Dedifferentiated amniotic fluid mesenchymal stem cell (primary cell): Measurements from ENCODE around the gene KIF3C.
A peak's percentile ranks its signal among the peaks of the same experiment; 100 is the strongest.
"Not testable (repeated sequence)": the region's sequence is repeated elsewhere in the genome, so short reads cannot be mapped to it uniquely, and the experiment has no call there.

Source experiments
- DNase-seq: peaks from one replicate; pipeline ENCODE4 v3.0.0-alpha.2; 2016; ENCODE audit errors: extremely low spot score

KIF3C gene

DNA sequence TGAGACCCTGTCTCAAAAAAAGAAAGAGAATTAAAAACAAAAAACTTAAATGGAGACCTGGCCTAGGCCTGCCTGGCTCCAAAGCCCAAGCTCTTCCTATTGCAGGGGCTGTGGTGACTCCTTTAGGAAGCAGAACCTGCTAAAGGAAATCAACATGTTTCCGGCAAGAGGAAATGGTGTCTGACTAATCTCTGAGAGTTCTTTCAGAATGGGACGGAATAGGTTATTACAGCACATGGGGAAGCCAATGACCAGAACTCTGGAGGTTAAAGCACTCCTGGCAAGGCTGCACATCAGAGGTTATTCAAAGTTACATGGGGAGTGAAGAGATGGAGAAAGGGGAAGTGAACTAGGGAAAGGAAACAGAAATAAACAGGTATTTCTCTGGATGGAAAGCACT lies 21.4 kb downstream of the KIF3C start:
- no peak for DNase-seq

DNA sequence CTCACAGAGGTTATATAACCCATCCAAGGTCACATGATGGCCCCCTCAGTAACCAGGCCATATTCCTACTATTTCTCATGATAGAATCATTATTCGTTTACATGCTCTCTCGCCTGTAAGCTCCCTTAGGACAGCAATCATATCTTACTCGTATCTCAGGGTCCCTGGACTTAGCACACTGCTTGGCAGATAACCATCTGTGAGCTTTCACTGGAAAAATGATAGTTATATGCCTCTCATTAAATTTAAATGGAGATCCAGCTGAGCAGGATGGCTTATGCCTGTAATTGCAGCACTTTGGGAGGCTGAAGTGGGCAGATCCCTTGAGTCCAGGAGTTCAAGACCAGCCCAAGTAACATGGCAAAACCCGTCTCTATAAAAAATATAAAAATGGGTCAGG lies 21.9 kb downstream of the KIF3C start:
- DNase-seq, result no peak

DNA sequence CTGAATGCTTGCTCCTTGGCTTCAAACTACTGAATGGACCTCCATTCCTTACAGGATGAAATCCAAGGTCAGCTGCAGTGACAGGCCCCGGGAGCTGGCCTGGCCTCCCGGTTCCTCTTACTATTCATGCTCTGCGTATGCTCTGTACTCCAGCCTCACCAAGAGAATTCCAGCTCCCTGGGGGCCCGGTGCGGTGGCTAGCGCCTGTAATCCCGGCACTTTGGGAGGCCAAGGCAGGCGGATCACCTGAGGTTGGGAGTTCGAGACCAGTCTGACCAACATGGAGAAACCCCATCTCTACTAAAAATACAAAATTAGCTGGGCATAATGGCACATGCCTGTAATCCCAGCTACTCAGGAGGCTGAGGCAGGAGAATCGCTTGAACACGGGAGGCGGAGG lies 23.7 kb downstream of the KIF3C start:
- DNase-seq, result not testable (repeated sequence)

DNA sequence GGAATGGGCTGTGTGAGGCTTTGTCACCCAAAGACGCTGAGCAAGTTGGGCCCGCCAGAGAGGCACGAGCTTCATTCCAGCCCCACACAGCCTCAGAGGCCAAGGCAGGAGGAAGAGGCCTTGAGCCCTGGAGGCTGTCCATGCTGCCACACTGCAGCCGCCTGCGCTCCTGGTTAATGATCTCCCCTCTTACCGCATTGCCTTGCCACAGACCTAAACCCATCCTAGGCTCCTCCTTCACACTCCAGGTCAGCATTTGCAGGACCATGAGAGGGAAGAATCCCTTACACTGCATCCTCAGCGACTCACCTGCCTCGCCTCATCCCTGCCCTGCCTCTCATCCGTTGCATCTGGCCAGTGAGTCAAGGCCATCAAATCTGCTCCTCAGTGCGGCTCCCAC lies 24.6 kb downstream of the KIF3C start:
- no peak for DNase-seq

DNA sequence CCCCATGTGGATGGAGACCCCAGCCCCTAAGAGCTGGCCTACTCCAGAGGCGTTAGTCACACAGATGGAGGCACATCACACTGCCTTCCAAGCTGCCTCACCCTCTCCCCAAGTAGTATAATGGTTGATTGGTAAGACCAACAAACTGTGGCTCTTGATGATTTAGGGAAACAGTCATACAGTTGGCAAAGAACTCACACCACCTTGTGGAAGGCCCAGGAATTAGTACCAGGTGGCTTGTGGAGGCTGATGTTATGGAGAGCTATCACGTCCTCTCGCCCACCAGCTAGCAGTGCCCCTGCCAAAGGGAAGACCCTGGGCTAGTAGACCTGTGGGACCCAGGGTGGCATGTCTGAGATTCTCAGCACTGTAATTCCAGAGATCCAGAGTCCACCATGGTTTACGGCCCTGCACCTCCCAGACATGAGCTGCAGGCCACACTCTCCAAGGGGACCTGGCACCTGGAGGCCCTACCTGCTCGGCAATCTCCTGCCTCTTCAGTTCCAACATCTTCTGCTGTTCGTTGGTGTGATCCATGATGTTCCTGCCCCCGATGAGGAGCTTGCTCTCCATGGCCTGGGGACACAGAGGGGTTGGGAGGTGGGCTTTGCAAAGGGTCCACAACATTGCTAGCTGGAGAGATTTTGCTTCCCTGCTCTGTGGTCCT lies 26.3 kb downstream of the KIF3C start:
- no peak for DNase-seq

DNA sequence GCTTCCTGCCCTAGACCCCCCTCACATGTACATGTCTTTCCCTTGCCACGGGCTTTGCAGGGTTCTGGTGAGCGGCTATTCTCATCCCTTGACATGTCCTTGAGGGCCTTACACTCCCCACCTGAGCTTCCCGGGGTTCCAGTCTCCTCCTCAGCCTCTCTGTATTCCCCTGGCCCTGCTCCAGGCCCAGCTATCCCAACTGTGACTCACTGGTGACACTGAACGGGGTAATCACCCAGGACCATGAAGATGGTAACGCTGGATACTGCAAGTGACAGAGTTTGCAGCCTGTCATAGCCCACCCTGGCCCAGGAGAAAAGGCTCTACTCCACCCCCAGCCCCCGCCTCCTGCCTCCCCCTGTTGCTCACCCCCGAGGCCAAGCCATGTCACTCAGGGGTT lies 27.3 kb downstream of the KIF3C start:
- no peak for DNase-seq

DNA sequence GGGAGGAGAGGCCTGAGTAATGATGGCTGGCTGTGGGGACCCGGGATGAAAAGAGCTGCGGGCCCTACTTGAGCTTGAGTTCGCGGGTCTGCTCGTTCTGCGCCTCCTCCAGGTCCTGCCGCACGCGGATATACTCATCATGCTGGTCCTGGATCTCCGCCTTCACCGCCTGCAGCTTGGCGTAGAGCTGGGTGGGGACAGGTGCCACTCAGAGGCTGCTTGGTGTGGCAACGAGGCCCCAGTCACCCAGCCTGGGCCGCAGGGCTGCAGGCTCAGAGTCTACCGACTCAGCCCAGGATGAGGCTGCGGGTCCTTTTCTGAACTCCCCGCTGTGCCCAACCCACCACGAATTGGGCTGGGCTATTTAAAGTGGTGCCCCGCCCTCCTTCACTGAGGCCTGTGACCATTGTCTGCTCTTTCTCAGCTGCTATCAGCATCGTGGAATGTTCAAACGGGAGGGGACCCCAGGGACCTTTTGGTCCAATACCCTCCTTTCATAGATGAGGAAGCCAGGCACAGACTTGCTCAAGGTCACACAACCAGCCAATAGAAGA lies 28.0 kb downstream of the KIF3C start:
- DNase-seq, result no peak

DNA sequence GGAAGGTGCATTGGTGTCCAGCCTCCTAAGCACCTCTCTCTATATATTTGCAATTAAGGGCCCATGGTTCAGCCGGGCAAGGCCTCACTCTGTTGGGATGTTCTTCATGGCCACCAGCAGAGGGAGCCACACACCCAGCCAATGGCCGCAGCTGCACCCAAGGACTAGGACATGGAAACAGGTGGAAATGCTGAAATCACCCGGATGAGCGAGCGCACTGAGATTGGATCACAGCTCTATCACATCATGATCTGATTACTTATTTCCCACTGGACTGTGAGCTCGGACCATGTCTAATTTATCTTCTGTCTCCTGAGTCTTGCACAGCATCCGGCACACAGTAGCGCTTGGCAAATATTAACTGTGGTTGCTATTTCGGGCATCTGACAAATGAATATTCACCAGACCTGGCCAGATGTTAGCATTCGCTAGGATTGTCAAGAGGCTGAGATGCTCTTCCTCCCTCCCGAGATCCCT lies 31.2 kb downstream of the KIF3C start:
- DNase-seq, result peak; percentile 68

DNA sequence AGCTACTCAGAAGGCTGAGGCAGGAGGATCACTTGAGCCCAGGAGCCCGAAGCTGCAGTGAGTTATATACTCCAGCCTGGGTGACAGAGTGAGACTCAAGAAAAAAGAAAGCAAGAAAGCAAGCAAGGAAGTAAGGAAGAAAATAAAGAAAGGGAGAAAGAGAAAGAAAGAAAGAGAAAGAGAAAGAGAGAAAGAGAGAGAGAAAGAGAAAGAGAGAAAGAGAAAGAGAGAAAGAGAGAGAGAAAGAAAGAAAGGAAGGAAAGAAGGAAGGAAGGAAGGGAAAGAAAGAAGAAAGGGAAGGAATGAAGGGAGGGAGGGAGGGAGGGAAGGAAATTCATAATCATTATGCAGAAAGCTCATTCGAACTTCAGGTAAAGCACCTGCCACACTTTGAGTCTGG lies 33.9 kb downstream of the KIF3C start:
- no peak for DNase-seq

DNA sequence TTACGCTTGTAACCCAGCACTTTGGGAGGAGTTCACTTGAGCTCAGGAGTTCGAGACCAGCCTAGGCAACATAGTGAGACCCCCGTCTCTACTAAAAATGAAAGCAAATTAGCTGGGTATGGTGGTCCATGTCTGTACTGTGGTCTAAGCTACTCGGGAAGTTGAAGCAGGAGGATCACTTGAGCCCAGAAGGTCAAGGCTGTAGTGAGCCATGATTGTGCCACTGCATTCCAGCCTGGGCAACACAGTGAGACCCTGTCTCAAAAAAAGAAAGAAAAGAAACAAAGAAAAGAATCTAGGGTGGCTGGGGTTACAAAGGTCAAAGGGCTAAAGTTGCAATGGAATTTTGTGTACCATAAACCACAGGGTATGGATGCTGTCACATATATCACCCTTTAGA lies 41.3 kb downstream of the KIF3C start:
- no peak for DNase-seq

DNA sequence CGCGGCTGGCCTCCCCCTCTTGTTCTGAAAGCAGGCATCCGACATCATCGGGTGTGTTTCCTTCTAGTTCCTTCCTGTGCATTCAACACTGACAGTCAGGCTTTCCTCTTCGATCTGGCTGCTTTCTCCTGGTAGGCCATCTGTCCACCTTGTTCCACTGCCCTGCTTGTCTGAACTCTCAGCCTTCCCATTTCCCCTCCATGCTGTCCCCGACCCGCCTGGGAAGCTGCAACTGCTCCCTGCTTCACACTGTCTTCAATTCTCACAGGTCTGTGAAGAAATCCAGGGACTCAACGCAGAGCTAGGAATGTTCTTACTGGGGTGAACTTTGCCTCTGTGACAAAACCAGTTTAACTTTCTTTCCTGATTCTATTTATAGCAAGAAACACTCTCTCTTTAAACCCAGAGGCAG lies 43.0 kb downstream of the KIF3C start:
- DNase-seq, result no peak

DNA sequence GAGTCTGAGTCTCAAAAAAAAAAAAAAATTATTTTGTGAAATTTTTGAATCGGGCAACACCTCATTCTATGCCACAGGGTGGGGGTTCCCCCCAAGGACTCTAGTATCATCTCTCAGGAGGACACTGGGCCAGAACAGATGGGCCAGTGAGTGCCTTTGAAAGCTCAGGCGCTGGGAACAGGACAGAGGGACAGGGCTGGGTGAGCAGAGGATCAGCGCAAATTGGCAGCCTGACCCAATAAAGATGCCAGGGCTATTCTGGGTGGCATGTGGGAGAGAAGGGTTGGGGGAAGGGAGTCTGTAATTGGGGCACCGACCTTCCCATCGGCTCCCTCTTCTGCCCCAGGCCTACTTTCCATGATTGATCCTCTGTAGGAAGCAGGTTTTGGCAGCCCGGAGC lies 44.0 kb downstream of the KIF3C start:
- DNase-seq, result no peak

DNA sequence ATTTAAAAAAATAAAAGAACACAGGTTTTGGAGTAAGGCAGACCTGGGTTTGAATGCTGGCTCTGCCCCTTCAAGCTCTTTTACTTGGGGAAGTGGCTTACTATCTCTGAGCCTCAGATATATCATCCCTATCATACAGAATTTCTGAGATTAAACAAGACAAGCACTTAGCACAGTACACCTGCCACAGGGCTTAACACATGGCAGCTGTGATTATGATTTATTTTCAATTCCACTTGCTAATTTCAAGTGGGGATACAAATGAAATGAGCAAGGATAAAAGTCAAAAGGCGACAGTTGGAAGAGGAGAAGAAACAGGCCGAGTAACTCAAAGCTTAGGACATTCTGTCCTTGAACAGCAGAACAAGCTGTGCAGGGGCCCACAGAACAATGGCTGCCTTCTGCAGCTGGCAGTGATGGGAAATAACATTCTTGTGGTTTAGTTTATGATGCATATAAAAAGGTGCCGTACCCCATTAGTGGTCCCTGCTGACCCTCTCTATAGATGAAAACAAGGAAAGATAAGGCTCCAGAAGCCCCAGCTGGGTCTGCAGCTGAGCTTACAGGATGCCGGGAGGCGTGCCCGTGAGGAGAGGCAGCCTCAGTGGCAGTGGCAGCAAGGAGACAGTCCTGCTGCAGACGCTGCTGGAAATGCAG lies 45.3 kb downstream of the KIF3C start:
- no peak for DNase-seq

DNA sequence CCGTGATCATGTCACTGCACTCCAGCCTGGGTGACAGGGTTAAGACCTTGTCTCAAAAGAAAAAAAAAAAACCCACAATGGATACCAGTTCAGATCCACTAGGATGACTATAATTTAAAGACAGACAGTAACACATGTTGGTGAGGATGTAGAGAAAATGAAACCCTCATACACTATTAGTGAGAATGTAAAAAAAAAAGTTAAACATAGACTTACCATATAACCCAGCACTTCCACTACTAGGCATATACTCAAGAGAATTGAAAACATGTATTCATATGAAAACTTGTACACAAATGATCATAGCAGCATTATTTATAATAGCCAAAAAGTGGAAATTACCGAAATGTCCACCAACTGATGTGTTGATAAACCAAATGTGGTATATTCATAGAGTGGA lies 48.7 kb downstream of the KIF3C start:
- DNase-seq, result no peak

DNA sequence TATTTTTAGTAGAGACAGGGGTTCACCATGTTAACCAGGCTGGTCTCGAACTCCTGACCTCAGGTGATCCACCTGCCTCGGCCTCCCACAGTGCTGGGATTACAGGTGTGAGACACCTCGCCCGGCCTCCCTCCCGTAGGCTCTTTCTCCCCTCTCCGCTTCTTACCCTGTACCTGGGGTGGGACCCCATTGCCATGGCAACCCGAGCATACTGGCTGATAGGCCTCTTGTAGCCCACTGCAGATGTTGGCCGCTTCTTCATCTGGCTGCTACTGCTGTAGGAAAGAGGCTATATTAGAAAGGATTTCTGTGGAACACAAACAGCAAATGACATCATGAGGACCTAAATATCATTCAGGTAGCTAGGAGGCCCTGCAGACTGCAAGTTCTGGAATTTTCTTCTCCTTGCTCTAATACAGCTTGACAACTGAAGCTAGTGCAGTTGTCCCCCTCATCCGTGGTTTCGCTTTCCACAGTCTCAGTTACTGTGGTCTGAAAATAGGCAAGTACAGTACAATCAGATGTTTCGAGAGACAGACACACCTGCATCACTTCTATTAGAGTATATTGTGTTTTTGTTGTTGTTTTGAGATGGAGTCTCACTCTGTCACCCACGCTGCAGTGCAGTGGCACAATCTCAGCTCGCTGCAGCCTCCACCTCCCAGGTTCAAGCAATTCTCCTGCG lies 52.4 kb downstream of the KIF3C start:
- no peak for DNase-seq

DNA sequence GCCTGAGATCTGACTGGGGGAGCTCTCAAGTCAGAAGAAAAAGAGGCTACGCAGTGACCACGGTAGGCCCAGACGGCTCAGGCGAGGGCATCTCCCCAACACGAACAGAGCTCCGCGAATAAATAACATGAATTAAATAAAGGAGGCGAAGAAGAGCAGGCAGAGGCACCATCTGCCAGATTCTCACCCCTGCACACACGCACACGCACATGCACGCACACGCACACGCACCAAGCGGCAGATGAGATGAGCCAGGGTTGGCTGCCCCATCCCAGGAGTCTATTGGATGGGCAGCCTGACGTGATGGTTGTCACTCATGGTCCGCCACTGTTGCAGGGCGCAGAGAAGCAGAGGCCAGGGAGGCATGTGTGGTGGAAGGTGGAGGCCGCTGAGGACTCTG lies 53.6 kb downstream of the KIF3C start:
- DNase-seq, result no peak

DNA sequence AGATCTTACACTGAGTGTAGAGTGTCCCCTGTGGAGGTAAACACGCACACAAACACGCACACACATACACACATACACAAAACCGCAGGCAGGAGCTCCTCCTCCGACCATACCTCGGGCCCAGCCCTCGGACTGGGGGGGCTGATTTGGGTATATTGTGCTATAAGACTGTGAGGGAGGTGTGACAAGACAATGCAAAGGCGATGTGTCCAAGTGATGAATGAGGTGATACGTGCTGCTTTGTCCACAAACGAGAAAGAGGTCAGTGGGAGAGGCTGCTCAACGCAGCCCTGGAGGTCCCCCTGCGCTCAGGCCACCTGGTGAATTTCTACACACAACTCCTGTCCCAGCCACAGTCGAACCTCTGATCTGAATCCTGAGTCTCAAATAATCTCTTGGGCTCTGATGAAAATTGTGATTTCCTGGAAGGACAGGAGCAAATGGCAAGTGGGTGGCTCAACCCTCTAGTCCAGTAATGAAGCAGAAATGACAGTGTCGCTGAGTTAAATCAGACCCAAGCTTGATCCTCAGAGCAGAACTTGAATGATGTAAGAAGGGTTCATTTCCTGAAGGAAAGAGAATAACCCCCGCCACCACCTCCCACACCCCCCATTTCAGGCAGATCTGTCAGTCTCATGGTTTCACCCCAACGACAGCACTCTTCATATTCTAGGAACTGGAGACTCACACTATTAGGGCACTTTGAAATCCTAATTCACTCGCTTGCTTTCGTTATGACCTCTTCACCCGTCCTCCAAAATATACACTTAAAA lies 55.1 kb downstream of the KIF3C start:
- no peak for DNase-seq

DNA sequence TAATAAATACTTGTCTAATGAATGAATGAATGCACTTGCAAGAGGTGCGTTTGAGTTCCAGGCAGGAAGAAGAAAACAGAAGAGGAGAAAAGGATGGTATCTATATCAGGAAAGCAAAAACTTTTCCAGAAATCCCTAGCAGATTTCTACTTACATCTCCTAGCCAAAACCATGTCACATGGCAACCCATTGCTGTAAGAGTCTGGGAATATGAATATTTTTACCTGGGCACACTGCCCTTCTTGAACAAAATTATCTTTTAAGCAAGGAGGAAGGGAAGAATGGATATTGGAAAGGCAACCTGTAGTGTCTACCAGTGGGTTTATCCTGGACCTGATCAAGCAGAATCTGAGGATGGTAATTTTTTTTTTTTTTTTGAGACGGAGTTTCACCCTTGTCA lies 59.8 kb downstream of the KIF3C start:
- no peak for DNase-seq

DNA sequence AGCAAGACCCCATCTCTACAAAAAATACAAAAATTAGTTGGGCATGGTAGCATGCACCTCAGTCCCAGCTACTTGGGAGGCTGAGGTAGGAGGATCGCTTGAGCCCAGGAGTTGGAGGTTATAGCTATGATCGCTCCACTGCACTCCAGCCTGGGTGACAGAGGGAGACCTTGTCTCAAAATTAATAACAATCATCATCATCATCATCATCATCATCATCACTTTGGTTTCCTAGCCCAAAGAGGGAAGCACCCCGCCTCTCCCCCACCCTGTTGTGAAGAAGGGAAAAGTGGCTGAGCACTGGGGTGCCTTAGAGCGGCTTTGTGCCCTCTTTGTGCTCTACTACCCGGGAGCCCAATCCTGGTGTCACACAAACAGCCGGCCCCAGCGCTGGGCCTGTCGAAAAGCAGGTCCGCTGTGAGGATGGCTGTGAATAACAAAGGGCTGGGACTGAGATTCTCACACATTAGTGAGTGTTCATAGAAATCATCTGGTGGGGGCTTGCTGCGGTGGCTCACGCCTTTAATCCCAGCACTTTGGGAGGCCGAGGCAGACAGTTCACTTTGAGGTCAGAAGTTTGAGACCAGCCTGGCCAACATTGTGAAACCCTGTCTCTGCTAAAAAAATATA lies 61.4 kb downstream of the KIF3C start:
- no peak for DNase-seq

DNA sequence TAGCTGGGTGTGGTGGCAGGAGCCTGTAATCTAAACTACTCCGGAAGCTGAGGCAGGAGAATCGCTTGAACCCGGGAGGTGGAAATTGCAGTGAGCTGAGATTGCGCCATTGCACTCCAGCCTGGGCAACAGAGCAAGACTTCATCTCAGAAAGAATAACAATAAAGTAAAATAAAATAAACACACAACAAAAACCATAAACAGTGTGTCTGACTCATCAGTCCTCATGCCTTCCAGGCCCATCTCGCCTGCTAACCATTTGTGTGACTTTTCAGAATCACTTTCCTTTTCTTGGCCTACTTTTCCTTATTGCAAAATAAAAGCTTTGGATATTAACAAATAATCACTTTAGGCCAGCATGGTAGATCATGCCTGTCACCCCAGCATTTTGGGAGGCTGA lies 62.0 kb downstream of the KIF3C start:
- DNase-seq, result peak; percentile 74

DNA sequence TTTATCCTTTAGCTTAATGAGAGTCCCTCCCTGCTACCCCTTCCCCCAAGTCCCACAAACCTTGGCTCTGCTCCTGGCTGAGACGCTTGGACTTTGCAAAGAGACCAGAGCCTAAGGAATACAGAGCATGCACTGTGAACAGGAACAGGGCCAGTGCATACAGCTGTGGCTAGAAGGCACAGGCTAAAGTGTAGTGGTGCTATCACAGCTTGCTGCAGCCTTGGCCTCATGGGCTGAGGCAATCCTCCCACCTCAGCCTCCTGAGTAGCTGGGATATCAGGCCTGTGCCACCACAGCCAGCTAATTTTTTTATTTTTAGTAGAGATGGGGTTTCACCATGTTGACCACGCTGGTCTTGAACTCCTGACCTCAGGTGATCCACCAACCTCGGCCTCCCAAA lies 64.5 kb downstream of the KIF3C start:
- no peak for DNase-seq

DNA sequence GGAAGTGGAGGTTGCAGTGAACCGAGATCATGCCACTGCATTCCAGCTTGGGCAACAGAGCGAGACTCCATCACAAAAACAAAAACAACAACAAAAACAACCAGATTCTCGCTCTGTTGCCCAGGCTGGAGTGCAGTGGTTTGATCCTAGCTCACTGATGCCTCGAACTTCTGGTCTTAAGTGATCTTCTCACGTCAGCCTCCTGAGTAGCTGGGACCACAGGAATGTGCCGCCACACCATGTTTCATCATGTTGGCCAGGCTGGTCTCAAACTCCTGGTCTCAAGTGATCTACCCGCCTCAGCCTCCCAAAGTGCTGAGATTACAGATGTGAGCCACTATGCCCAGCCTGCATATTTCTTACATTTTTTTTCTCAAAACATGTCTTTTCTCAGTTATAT lies 64.9 kb downstream of the KIF3C start:
- DNase-seq, result not testable (repeated sequence)
